Stimulated activated CD4-positive, alpha-beta T cell treated with anti-CD3 and anti-CD28 coated beads, Interleukin-1b, Interleukin-23, amount 100 ng/mL, for 4 hours (primary cell): ENCODE results near the gene FANCI.

Source experiments
- DNase-seq, 2 donors: peaks; one replicate each; pipeline ENCODE4 v3.0.0-alpha.2; 2020; ENCODE audit warnings: low read depth in 2 of 2

The FANCI gene

DNA sequence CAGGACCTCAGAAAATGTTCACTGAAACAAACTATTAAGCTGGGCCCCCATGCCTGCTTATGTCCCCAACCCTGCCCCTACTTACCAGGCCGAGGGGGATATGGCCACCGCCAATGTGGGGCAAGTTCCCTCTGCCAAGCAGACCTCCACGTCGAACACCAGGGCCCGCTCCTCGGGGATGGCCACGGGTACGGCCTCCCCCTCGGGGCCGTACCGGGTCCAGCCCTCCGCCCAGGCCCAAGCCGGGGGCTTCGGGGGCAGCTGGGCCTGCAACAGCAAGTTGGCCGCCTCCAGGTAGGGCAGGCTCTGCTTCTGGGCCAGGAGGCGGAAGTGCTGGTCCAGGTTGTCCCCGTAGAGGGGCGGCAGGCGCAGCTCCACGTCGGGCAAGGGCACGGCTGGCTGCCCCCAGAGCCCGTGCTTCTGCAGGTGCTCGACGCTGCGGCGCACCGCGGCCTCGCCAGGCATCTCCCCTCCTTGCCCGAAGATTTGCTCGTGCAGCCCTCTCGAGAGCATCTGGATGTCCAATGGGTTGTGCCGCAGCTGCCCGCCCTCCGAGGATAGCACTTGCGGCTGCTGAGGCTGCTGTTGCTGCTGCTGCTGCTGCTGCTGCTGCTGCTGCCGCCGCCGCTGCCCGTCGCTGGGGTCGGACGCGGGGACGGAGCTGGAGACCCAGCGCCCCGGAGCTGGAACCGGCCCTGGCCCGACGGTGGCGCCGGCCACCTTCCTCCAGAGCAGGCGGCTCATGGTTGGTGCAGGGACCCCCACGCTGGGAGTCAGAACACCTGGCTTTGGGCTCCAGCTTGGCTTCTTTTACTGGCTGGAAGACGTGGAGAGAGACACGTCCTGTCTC lies 89.5 kb downstream of the FANCI start:
- no peak for DNase-seq

GRCh38 chr15:89333959-89334509 lies 90.3 kb downstream of the FANCI start:
- DNase-seq, result no peak

DNA sequence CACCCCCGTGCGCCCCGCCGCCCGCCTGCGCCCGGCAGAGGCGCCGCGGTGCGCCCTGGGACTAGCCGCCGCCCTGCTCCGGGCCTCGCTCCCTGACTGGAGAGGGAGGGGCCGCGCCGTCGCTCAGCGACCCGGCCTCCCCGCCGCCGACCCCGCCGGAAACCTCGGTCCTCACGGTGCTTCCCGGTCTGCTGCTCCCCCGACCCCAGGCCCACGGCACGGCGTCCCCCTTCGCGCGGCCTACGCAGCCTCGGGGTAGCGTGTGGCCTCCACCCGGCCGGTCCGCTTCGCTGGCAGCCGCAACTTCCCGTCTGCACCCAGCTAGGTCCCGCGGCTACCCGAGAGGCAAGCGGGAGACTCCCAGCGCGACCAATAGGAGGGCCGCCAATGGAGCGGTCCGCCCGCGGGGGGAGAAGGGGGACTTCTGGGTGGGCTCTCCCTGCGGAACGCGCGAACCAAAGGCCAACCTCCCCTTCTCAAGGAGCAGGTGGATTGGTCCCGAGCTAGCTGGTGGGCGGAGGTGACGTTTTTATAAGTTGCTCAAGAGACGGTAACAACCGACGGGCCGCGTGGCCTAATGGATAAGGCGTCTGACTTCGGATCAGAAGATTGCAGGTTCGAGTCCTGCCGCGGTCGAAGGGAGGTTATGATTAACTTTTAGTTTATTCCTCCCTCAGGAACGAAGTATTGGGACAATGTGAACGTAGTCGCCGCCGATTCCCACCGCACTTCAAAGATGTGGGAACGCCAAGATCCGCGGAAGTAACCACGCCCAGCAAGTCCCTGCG lies 90.9 kb downstream of the FANCI start, which contains the start of gene POLG:
TSS of gene POLG (minus strand) at position 315 of the 788 bp plus-strand sequence. CDS start 1,070 bp downstream, outside the sequence.
- peak; percentile 95 to 100 for DNase-seq

GRCh38 chr15:89335298-89336041 lies 91.7 kb downstream of the FANCI start:
- DNase-seq, result no peak

GRCh38 chr15:89338036-89338435 lies 94.3 kb downstream of the FANCI start:
- DNase-seq, result no peak

DNA sequence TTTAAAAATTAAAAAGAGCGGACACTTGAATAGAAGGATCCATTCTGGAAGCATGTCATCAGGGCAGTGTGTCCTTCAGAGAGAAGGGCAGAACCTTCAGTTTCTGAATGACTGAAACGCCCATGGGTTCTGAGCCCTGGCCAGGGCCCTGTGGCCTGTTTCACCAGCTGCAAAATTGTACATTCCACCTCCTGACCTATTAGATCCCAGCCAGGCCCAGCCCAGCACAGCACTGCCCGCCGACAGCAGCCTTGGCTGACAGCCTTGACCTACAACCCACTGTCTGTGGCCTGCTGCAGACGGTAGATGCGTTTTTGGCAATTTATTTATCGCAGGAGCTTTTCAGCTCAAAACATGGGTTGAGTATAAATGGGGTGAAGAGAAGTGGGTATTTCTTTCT lies 96.8 kb downstream of the FANCI start:
- DNase-seq, result no peak

DNA sequence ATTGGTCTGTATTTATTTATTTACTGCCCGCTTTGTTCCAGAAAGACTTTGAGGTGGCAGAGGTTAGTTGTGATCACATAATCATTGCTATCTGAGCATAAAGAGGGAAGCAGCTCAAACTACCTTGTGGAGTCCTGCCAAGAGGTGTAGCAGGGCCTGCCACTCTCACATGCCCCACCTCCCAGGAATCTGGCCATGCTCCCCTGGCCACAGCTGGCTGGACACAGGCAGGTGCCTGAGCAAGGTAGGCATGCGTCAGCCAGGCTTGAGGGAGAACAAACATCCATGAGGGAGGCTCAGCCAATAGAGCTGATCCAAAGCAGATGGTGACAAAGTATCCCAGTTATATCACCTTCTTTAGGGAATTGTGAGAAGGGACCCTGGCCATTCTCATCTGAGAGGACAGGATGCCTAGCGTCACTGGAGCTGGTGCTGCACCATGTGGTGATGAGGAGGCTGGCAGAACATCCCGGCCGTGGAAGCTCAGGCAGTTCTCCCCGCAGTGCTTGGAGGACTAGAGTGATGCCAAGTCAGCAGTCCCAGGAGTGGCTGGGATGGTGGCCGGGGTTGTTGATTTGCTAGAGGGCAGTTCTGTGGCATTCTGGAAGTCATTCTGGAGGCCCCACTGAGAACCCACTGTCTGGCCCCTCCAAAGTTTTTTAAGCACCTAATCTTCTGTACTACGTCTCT lies 97.7 kb downstream of the FANCI start:
- no peak for DNase-seq

DNA sequence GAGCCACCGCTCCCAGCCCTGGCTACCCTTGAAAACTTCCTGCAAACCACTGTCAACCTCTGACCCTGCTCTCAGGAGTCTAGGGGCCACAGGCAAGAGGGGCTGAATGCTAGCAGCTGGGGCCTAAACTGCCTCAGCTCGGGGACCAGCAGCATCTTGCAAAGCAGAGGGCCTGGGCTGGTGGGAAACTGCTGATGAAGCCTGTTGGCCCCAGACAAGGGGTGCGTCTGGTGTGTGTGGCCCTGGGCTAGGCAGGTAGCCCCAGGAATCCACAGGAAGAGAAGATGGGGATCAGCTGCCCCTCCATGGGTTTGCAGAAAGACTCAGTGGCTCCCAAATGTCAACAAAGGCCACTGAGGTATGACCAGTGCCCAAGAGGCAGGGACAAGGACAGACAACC lies 99.1 kb downstream of the FANCI start:
- no peak for DNase-seq

DNA sequence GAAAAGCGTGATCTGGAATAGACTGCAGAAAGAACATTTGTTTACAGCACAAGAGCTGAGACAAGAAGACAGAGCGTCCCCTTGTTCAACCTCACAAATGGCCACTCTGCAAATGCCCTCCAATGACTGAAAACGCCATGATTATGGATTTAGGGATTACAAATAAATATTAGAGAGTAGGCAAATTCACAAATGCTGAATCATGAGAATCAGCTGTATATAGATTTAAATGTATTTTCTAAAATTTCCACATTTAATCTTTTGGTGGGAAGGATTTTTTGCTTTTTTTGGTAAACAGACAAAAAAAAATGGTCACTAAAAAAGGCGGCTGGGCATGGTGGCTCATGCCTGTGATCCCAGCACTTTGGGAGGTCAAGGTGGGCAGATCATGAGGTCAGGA lies 101.5 kb downstream of the FANCI start:
- no peak for DNase-seq

DNA sequence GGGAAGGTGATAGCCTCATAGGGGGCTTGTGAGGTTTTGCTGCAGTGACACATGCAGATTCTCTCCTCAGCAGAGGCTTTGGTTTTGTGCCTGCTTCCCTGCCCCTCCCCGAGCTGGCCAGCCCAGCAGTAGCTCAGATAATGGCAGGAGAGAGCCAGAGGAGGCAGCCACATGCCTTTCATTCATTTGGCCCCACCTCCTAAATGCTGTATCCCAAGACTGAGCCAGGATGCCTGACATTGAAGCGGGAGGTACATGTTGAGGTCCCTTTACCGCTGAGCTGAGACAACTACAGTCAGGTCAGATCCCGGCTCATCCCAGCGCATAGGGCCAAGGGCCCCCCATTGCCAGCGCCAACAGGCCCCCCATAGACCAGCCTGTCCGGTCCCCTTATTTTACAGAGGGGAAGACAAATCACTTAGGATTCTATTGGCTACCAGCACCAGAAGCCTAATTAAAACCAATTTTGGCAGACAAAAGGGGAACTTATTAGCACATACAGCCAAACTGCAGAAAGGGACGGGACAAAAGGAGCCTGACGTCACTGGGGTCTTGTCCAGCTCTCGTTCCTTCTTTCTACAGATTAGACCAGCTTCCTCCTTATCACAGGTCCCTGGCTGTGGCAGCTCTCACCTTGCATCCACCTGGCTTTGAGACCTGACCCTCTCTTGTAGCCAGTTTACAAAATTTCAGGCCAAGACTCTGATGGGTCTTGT lies 102.9 kb downstream of the FANCI start:
- no peak for DNase-seq

GRCh38 chr15:89349206-89349558 lies 105.4 kb downstream of the FANCI start:
- no peak for DNase-seq

DNA sequence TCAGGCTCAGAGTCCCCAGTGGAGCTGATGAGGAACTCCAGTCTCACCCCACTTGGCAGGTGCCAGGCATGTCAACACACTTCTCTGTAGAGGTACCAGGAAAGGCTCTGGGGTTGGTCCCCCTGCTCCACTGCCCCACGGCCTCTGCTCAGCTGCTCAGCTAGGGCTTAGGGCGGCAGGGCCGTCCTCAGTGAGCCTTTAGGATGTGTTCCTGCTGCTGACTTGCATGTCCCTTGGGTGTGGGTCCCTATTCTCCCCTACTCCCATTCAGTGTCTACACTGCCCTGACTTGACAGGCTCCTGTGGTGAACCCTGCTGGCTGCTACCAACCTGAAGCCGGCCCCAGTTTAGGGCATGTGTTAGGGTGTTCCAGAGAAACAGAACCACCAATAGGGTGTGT lies 108.7 kb downstream of the FANCI start:
- no peak for DNase-seq

GRCh38 chr15:89353991-89354390 lies 110.2 kb downstream of the FANCI start:
- no peak for DNase-seq

DNA sequence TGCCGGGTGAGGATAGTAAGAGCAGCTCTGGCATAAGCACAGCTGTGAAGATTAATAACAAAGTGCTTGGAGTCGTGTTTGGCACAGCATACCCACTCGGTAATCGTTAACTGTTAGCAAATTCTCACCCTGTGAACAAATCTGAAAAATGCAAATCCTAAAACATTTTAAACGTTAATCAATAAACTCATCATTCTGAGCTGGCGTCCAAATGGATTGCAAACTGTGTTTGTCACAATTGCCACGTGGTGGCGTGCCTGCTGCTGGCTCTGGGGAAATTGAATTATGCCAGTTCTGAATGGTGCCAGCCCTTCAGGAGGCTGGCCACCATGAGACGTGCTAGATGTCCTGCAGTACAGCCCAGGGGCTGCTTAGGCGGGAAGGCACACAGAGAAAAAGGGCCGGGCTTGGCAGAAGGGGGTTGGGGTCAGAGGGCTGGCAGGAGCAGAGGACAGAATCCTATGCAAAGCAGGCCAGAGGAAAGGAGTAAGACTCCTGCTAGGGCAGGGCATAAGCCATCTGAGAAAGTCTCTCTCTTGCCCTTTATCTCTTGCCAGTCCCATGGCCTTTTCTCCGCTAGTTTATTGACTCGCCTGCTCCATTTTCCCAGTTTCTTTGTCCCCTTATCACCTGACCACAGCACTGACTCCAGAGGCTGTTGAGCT lies 113.0 kb downstream of the FANCI start:
- DNase-seq, result no peak

DNA sequence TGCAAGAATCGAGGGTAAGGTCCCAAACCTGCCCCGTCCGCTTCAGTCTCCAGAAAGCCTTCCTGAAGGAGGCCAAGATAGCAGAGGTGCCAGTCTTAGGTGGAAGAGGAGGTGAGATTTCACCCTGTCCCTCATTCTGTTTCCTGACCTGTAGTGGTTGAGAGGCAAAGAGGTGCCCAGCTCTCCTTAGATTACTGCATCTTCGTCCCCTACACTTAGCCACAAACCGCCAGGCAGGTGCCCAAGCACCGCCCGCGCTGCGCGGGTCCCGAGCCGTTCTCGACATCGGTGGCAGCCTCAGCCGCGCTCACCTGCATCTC lies 114.6 kb downstream of the FANCI start:
- no peak for DNase-seq

DNA sequence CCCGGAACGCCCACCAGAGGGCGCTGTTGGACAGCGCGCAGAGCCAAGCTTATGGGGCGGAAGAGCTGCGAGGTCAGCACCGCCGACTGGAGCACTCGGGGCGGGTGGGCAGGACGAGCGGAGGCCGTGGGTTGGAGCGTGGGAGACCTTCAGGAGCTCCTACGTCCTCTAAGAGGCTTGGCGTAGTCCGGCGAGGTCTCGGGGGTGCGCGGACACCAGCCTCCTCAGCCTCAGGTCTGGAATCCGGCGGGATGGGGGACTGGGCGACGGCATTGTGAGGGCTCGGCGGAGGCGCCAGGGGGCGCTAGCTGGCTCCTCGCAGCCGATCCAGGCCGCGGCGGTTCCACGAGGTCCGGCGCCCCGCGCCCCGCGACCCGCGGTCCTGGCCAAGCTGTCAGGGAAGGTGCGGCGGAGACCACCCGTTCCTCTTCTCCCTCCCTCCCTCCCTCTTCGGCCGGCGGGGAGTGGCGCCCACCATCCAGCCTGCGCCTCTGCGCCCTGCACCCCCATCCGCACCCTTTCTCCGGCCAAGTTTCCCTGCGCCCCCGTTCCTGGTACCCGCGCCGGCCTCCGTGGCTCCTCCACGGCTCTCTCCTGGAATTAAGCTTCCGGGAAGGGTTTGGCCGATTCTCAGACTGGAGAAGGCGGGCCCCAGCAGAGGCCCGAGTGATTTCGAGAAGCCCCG lies 115.1 kb downstream of the FANCI start:
- DNase-seq, result peak; percentile 75 to 79

- no peak for DNase-seq
These were observed 115.9 kb downstream of the FANCI start for GRCh38 chr15:89359471-89360293.

- no peak for DNase-seq
These were observed 116.7 kb downstream of the FANCI start for GRCh38 chr15:89360294-89360971.
